ENCODE measurements around the gene ARPC1B. TPM values are rescaled to one million over a fixed set of nuclear protein-coding genes. Genes with fewer than 3 reads are reported as not detected.

ARPC1B gene
- total and polyA plus RNA-seq, 5 donors from 2014 or later, result 205 to 898 (median 623) TPM

GRCh38 chr7:99359465-99360154 lies 14.9 kb upstream of the ARPC1B start:
- Histone ChIP-seq H3K27ac (ENCODE audit: insufficient read depth, low read length, poor library complexity, severe bottlenecking) (no peak overlapping the region), H3K27me3 (ENCODE audit: control insufficient read depth, insufficient read depth, low read length) (no peaks in the 10 kb centered on the region), H3K4me1 (ENCODE audit: control insufficient read depth, insufficient read depth, low read length, poor library complexity, severe bottlenecking) (no peaks in the 10 kb centered on the region), H3K4me3 (ENCODE audit: low read depth, low read length) (no peak overlapping the region), H3K36me3 (ENCODE audit: control insufficient read depth, insufficient read depth, low read length) (peaks cover 79% of the 10 kb centered on the region), H3K9me3 (ENCODE audit: control insufficient read depth in 2 of 2, low read length in 2 of 2) (no peaks in the 10 kb centered on the region)
- no peak overlapping the region for H3K27ac Mint-ChIP-seq
- H3K27me3 Mint-ChIP-seq, result no peaks in the 10 kb centered on the region
- ATAC-seq (ENCODE audit: low read depth in 2 of 2) (no peak), DNase-seq (no peak)
- H3K36me3 Mint-ChIP-seq, result peaks cover 31% of the 10 kb centered on the region
- H3K4me3 Mint-ChIP-seq, result no peak overlapping the region
- peaks cover 0 to under 1% (median 0%) of the 10 kb centered on the region in 4 donors for H3K4me1 Mint-ChIP-seq
- H3K9me3 Mint-ChIP-seq, result no peaks in the 10 kb centered on the region

- peaks cover 77% of the 10 kb centered on the region for H3K36me3 ChIP-seq (ENCODE audit: control insufficient read depth, insufficient read depth, low read length)
- no peaks in the 10 kb centered on the region for H3K9me3 ChIP-seq (ENCODE audit: control insufficient read depth in 2 of 2, low read length in 2 of 2)
- H3K4me3 Mint-ChIP-seq, result no peak overlapping the region
- H3K27me3 Mint-ChIP-seq, result no peaks in the 10 kb centered on the region
- H3K4me3 ChIP-seq (ENCODE audit: low read depth, low read length), result no peak overlapping the region
- no peaks in the 10 kb centered on the region for H3K9me3 Mint-ChIP-seq
- no peak overlapping the region for H3K27ac ChIP-seq (ENCODE audit: insufficient read depth, low read length, poor library complexity, severe bottlenecking)
- ATAC-seq (ENCODE audit: low read depth in 2 of 2), result no peak
- peaks cover 40% of the 10 kb centered on the region for H3K36me3 Mint-ChIP-seq
- no peaks in the 10 kb centered on the region for H3K27me3 ChIP-seq (ENCODE audit: control insufficient read depth, insufficient read depth, low read length)
- peaks cover 3% of the 10 kb centered on the region for H3K4me1 ChIP-seq (ENCODE audit: control insufficient read depth, insufficient read depth, low read length, poor library complexity, severe bottlenecking)
- H3K4me1 Mint-ChIP-seq, result peaks cover 0 to 10% (median 5%) of the 10 kb centered on the region in 4 donors
- H3K27ac Mint-ChIP-seq, result peak overlapping the region in 1 of 3 donors; percentile 79
- DNase-seq, result no peak
Measured at GRCh38 chr7:99362801-99363200, 11.7 kb upstream of the ARPC1B start.

GRCh38 chr7:99363286-99363685 lies 11.2 kb upstream of the ARPC1B start:
- Mint-ChIP-seq H3K27ac (no peak overlapping the region), H3K4me1 (peaks cover 0 to 10% (median 5%) of the 10 kb centered on the region in 4 donors), H3K4me3 (no peak overlapping the region), H3K36me3 (peaks cover 35% of the 10 kb centered on the region), H3K9me3 (no peaks in the 10 kb centered on the region), H3K27me3 (no peaks in the 10 kb centered on the region)
- no peak for DNase-seq
- H3K4me1 ChIP-seq (ENCODE audit: control insufficient read depth, insufficient read depth, low read length, poor library complexity, severe bottlenecking), result peaks cover 3% of the 10 kb centered on the region
- H3K27ac ChIP-seq (ENCODE audit: insufficient read depth, low read length, poor library complexity, severe bottlenecking), result no peak overlapping the region
- no peaks in the 10 kb centered on the region for H3K9me3 ChIP-seq (ENCODE audit: control insufficient read depth in 2 of 2, low read length in 2 of 2)
- H3K27me3 ChIP-seq (ENCODE audit: control insufficient read depth, insufficient read depth, low read length), result no peaks in the 10 kb centered on the region
- no peak overlapping the region for H3K4me3 ChIP-seq (ENCODE audit: low read depth, low read length)
- ATAC-seq (ENCODE audit: low read depth in 2 of 2), result no peak
- peaks cover 72% of the 10 kb centered on the region for H3K36me3 ChIP-seq (ENCODE audit: control insufficient read depth, insufficient read depth, low read length)

DNA sequence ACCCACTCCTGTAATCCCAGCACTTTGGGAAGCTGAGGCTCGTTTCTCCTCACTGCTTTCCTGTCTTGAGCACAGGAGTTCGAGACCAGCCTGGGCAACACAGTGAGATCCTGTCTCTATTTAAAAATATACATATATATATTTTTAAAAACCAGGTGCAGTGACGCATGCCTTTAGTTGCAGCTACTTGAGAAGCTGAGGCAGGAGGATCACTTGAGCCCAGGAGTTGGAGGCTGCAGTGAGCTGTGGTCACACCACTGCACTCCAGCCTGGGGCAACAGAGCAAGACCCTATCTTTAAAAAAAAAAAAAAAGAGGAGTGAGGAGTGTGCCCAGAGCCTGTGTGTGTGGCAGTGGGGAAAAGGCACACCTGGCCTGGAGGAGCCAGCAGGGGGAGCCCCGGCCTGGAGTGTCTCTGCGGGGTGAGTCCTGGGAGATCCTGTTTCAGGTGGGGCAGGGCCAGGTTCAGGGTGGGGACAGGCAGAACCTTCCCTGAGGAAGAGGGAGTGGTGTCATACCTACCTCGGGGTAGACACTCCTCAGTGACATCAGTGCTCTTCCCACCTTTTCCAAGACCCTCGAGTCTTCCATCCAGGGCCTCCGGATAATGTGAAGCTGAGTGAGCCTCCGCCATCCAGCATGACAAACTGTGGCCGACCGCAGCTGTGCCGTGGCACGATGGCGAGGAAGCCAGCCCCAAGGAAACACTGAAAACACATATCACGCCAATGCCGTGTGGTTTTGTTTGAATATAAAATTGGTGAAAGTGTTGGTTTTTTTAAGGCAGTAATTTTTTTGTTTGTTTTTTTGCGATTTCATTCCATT lies 9.0 kb upstream of the ARPC1B start:
- H3K27ac Mint-ChIP-seq, result peak overlapping the region in 1 of 3 donors; percentile 36
- no peaks in the 10 kb centered on the region for H3K27me3 Mint-ChIP-seq
- H3K9me3 Mint-ChIP-seq, result no peaks in the 10 kb centered on the region
- peak; percentile 82 to 84 for ATAC-seq (ENCODE audit: low read depth in 2 of 2)
- Histone ChIP-seq H3K4me1 (ENCODE audit: control insufficient read depth, insufficient read depth, low read length, poor library complexity, severe bottlenecking) (peaks cover 3% of the 10 kb centered on the region), H3K4me3 (ENCODE audit: low read depth, low read length) (no peak overlapping the region), H3K27ac (ENCODE audit: insufficient read depth, low read length, poor library complexity, severe bottlenecking) (peak overlapping the region; percentile 23), H3K27me3 (ENCODE audit: control insufficient read depth, insufficient read depth, low read length) (no peaks in the 10 kb centered on the region), H3K36me3 (ENCODE audit: control insufficient read depth, insufficient read depth, low read length) (peaks cover 53% of the 10 kb centered on the region), H3K9me3 (ENCODE audit: control insufficient read depth in 2 of 2, low read length in 2 of 2) (no peaks in the 10 kb centered on the region)
- peaks cover 0 to 10% (median 5%) of the 10 kb centered on the region in 4 donors for H3K4me1 Mint-ChIP-seq
- peak; percentile 56 to 69 (median 62) for DNase-seq
- H3K36me3 Mint-ChIP-seq, result peaks cover 29% of the 10 kb centered on the region
- peak overlapping the region in 1 of 4 donors; percentile 27 for H3K4me3 Mint-ChIP-seq

DNA sequence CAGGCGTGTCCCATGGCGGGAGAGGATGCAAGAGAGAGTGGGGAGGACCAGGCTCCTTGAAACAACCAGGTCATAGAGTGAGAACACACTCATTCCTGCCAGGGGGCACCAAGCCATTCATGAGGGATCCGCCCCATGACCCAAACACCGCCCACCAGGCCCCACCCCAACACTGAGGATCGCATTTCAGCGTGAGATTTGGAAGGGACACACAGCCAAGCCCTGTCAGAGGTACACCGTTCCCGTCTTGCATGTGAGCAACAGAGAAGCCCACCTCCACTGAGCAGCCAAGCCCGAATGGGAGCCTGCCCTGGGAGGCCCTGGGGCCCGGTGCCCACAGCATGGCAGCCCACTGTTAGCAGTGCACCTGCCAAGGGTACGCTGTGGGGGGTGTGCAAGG lies 7.9 kb upstream of the ARPC1B start:
- H3K27ac Mint-ChIP-seq, result no peak overlapping the region
- DNase-seq (no peak), ATAC-seq (ENCODE audit: low read depth in 2 of 2) (no peak)
- peaks cover 0 to 10% (median 5%) of the 10 kb centered on the region in 4 donors for H3K4me1 Mint-ChIP-seq
- Histone ChIP-seq H3K9me3 (ENCODE audit: control insufficient read depth in 2 of 2, low read length in 2 of 2) (no peaks in the 10 kb centered on the region), H3K4me3 (ENCODE audit: low read depth, low read length) (no peak overlapping the region), H3K27ac (ENCODE audit: insufficient read depth, low read length, poor library complexity, severe bottlenecking) (no peak overlapping the region), H3K27me3 (ENCODE audit: control insufficient read depth, insufficient read depth, low read length) (no peaks in the 10 kb centered on the region), H3K36me3 (ENCODE audit: control insufficient read depth, insufficient read depth, low read length) (peaks cover 42% of the 10 kb centered on the region), H3K4me1 (ENCODE audit: control insufficient read depth, insufficient read depth, low read length, poor library complexity, severe bottlenecking) (peaks cover 3% of the 10 kb centered on the region)
- no peak overlapping the region for H3K4me3 Mint-ChIP-seq
- no peaks in the 10 kb centered on the region for H3K27me3 Mint-ChIP-seq
- H3K36me3 Mint-ChIP-seq, result peaks cover 23% of the 10 kb centered on the region
- no peaks in the 10 kb centered on the region for H3K9me3 Mint-ChIP-seq

- H3K4me1 Mint-ChIP-seq, result peaks cover 0 to 10% (median 7%) of the 10 kb centered on the region in 4 donors
- no peak for ATAC-seq (ENCODE audit: low read depth in 2 of 2)
- no peaks in the 10 kb centered on the region for H3K27me3 Mint-ChIP-seq
- Histone ChIP-seq H3K36me3 (ENCODE audit: control insufficient read depth, insufficient read depth, low read length) (peaks cover 25% of the 10 kb centered on the region), H3K4me1 (ENCODE audit: control insufficient read depth, insufficient read depth, low read length, poor library complexity, severe bottlenecking) (peaks cover 4% of the 10 kb centered on the region), H3K9me3 (ENCODE audit: control insufficient read depth in 2 of 2, low read length in 2 of 2) (no peaks in the 10 kb centered on the region), H3K4me3 (ENCODE audit: low read depth, low read length) (no peak overlapping the region), H3K27ac (ENCODE audit: insufficient read depth, low read length, poor library complexity, severe bottlenecking) (no peak overlapping the region), H3K27me3 (ENCODE audit: control insufficient read depth, insufficient read depth, low read length) (no peaks in the 10 kb centered on the region)
- H3K36me3 Mint-ChIP-seq, result peaks cover 23% of the 10 kb centered on the region
- no peak overlapping the region for H3K27ac Mint-ChIP-seq
- no peak for DNase-seq
- H3K9me3 Mint-ChIP-seq, result no peaks in the 10 kb centered on the region
- peak overlapping the region in 1 of 4 donors; percentile 65 for H3K4me3 Mint-ChIP-seq
Measured at GRCh38 chr7:99368750-99369389, 5.7 kb upstream of the ARPC1B start.

GRCh38 chr7:99369767-99370391 lies 4.7 kb upstream of the ARPC1B start:
- no peaks in the 10 kb centered on the region for H3K9me3 ChIP-seq (ENCODE audit: control insufficient read depth in 2 of 2, low read length in 2 of 2)
- no peaks in the 10 kb centered on the region for H3K9me3 Mint-ChIP-seq
- H3K36me3 ChIP-seq (ENCODE audit: control insufficient read depth, insufficient read depth, low read length), result peaks cover 18% of the 10 kb centered on the region
- H3K27ac ChIP-seq (ENCODE audit: insufficient read depth, low read length, poor library complexity, severe bottlenecking), result no peak overlapping the region
- ATAC-seq (ENCODE audit: low read depth in 2 of 2) (no peak), DNase-seq (no peak)
- no peak overlapping the region for H3K27ac Mint-ChIP-seq
- H3K27me3 ChIP-seq (ENCODE audit: control insufficient read depth, insufficient read depth, low read length), result no peaks in the 10 kb centered on the region
- peaks cover 8% of the 10 kb centered on the region for H3K4me1 ChIP-seq (ENCODE audit: control insufficient read depth, insufficient read depth, low read length, poor library complexity, severe bottlenecking)
- no peak overlapping the region for H3K4me3 Mint-ChIP-seq
- no peaks in the 10 kb centered on the region for H3K27me3 Mint-ChIP-seq
- peaks cover 0 to 10% (median 6%) of the 10 kb centered on the region in 4 donors for H3K4me1 Mint-ChIP-seq
- no peak overlapping the region for H3K4me3 ChIP-seq (ENCODE audit: low read depth, low read length)
- H3K36me3 Mint-ChIP-seq, result peaks cover 16% of the 10 kb centered on the region
